ENCODE results near the gene WDR41. TPM values are rescaled to one million over a fixed set of nuclear protein-coding genes. Genes with fewer than 3 reads are reported as not detected.
A peak's percentile ranks its signal among the peaks of the same experiment; 100 is the strongest.

The WDR41 gene
- total RNA-seq, 1 donor from 2014 or later = 45.4 TPM

DNA sequence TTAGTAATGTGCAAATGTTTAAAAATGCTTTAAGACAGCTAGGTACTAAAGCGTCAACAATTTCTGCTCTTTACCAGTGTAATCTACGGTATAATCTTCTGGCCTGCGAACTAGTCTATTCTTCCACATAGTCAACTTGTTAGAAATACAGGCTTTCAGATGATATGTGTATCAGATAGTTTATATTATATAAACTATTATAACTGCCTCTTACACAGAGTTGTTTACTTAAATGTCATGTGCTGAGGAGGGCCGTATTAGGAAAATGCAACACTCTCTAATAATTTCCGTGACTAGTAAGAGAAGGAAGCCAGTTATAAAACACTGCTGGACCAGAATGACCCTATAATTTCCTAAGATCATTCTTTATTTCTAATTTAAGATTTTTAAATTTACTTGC is 63.6 kb downstream of the WDR41 start:
- H3K36me3 ChIP-seq = peaks cover 28 to 40% of the 10 kb centered on the region in 2 donors
- no peaks in the 10 kb centered on the region for H3K27me3 ChIP-seq
- intact Hi-C loops (cut with DNase I) = loop anchor here (5.0 kb wide), 2 partner anchors 61 to 101 kb away; no protein-coding TSS in a partner anchor
- peak overlapping the region; percentile 80 to 97 for H3K27ac ChIP-seq
- no peaks in the 10 kb centered on the region for H3K9me3 ChIP-seq
- TF ChIP-seq, protein P1, sequence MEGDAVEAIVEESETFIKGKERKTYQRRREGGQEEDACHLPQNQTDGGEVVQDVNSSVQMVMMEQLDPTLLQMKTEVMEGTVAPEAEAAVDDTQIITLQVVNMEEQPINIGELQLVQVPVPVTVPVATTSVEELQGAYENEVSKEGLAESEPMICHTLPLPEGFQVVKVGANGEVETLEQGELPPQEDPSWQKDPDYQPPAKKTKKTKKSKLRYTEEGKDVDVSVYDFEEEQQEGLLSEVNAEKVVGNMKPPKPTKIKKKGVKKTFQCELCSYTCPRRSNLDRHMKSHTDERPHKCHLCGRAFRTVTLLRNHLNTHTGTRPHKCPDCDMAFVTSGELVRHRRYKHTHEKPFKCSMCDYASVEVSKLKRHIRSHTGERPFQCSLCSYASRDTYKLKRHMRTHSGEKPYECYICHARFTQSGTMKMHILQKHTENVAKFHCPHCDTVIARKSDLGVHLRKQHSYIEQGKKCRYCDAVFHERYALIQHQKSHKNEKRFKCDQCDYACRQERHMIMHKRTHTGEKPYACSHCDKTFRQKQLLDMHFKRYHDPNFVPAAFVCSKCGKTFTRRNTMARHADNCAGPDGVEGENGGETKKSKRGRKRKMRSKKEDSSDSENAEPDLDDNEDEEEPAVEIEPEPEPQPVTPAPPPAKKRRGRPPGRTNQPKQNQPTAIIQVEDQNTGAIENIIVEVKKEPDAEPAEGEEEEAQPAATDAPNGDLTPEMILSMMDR (IDR thresholded peaks at IDR 0.05) = no peak
- H3K4me1 ChIP-seq = peaks cover 18 to 55% of the 10 kb centered on the region in 2 donors
- DNase-seq (ENCODE audit: low spot score in 2 of 2) = no peak
- no peak overlapping the region for H3K4me3 ChIP-seq

DNA sequence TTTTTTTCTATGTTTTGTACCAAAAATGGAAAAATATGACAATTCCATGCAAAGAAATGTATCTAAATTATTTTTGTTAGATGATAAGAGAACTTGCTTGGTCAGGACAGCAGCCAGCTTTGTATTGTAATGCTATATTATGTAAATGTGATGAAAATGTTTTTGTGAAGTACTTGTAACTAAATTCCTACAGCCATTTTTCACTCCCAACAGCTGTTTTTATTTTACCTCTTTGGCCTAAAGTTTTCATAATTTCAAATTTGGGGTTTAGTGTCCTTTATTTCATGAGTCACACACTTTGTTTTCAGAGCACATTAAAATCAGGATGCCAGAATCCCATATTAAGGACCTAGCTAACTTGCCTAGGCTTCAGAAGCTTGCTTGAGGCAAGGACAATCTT is 64.1 kb downstream of the WDR41 start:
- H3K4me1 ChIP-seq = peaks cover 18 to 55% of the 10 kb centered on the region in 2 donors
- DNase-seq (ENCODE audit: low spot score in 2 of 2) = no peak
- no peak overlapping the region for H3K4me3 ChIP-seq
- peak overlapping the region; percentile 80 to 97 for H3K27ac ChIP-seq
- H3K9me3 ChIP-seq = no peaks in the 10 kb centered on the region
- TF ChIP-seq, protein P1 (IDR thresholded peaks at IDR 0.05) = no peak
- no peaks in the 10 kb centered on the region for H3K27me3 ChIP-seq
- peaks cover 23 to 35% of the 10 kb centered on the region in 2 donors for H3K36me3 ChIP-seq
- intact Hi-C loops (cut with DNase I) = loop anchor here (5.0 kb wide), 2 partner anchors 61 to 101 kb away; no protein-coding TSS in a partner anchor

DNA sequence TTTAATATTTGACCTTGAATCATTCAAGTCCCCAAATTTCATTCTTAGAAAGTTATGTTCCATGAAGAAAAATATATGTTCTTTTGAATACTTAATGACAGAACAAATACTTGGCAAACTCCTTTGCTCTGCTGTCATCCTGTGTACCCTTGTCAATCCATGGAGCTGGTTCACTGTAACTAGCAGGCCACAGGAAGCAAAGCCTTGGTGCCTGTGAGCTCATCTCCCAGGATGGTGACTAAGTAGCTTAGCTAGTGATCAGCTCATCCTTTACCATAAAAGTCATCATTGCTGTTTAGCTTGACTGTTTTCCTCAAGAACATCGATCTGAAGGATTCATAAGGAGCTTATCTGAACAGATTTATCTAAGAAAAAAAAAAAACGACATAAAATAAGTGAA is 65.4 kb downstream of the WDR41 start:
- no peaks in the 10 kb centered on the region for H3K9me3 ChIP-seq
- peaks cover 18 to 51% of the 10 kb centered on the region in 2 donors for H3K4me1 ChIP-seq
- H3K4me3 ChIP-seq = no peak overlapping the region
- H3K36me3 ChIP-seq = peaks cover 11 to 22% of the 10 kb centered on the region in 2 donors
- peak overlapping the region; percentile 80 to 97 for H3K27ac ChIP-seq
- TF ChIP-seq, protein P1 (IDR thresholded peaks at IDR 0.05) = no peak
- no peak for DNase-seq (ENCODE audit: low spot score in 2 of 2)
- H3K27me3 ChIP-seq = no peaks in the 10 kb centered on the region
- intact Hi-C loops (cut with DNase I) = loop anchor here (5.0 kb wide), 2 partner anchors 59 to 99 kb away; no protein-coding TSS in a partner anchor

DNA sequence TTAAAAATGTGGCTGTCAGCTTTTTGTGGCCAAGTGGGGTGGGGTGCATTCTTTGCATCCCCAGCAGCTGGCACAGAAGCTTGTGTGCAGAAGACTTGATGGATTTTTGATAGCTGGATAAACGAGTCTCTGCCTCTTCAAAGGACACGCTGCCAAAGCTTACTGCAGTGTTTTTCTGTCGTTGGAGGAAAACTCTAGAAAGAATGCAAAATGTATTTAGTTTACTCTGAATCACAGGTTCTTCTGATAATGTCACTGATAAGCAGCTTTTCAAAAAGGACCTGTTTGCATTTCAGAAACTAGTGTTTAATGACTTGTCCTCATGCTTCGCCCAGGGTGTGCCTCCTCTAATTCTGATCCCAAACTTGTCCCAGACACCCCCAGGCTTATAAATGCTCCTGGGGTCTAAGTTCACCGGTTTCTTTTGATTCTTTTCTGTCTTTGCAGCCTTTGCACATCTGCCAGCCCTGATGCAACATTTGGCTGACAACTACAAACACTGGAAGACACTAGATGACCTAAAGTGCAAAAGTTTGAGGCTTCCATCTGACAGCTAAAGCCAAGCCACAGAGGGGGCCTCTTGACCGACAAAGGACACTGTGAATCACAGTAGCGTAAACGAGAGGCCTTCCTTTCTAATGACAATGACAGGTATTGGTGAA is 66.0 kb downstream of the WDR41 start:
- Histone ChIP-seq H3K36me3 (peaks cover 6 to 17% of the 10 kb centered on the region in 2 donors), H3K27me3 (no peaks in the 10 kb centered on the region), H3K4me3 (no peak overlapping the region), H3K4me1 (peaks cover 18 to 50% of the 10 kb centered on the region in 2 donors), H3K9me3 (no peaks in the 10 kb centered on the region), H3K27ac (peak overlapping the region; percentile 80 to 97)
- TF ChIP-seq, protein P1 (IDR thresholded peaks at IDR 0.05) = no peak
- DNase-seq (ENCODE audit: low spot score in 2 of 2) = no peak
- intact Hi-C loops (cut with DNase I) = loop anchor here (5.0 kb wide), 2 partner anchors 59 to 99 kb away; no protein-coding TSS in a partner anchor

GRCh38 chr5:77425420-77425819 is 66.7 kb downstream of the WDR41 start:
- Histone ChIP-seq H3K36me3 (peaks cover 0 to 20% of the 10 kb centered on the region in 2 donors), H3K27me3 (no peaks in the 10 kb centered on the region), H3K4me3 (no peak overlapping the region), H3K9me3 (no peaks in the 10 kb centered on the region), H3K4me1 (peaks cover 18 to 50% of the 10 kb centered on the region in 2 donors), H3K27ac (peak overlapping the region; percentile 80 to 97)
- intact Hi-C loops (cut with DNase I) = loop anchor here (5.0 kb wide), 2 partner anchors 58 to 98 kb away; no protein-coding TSS in a partner anchor
- TF ChIP-seq, protein P1 (IDR thresholded peaks at IDR 0.05) = no peak
- DNase-seq (ENCODE audit: low spot score in 2 of 2) = no peak
